CD14-positive monocyte (primary cell): ENCODE data around the gene TMEM237. TPM values are rescaled to one million over a fixed set of nuclear protein-coding genes. Genes with fewer than 3 reads are reported as not detected.

Source experiments
- DNase-seq, 3 donors: peaks; one replicate each; pipeline ENCODE4 v3.0.0-alpha.2; 2011 to 2022
- H2AFZ ChIP-seq: 2 replicates; pipeline ENCODE4 v1.6.0; 2012; ENCODE audit warnings: mild to moderate bottlenecking, low read depth, low read length, inconsistent platforms; ENCODE audit not compliant: insufficient read depth, poor library complexity, severe bottlenecking
- H3K27ac ChIP-seq, 2 donors: 1 replicate in 1 of 2; 2 replicates in 1 of 2; pipeline ENCODE4 v1.5.1; 2012 to 2013; ENCODE audit warnings: low read length in 2 of 2, control low read depth in 1 of 2, inconsistent platforms in 1 of 2, low read depth in 1 of 2, mild to moderate bottlenecking in 1 of 2
- H3K27me3 ChIP-seq, 2 donors: one replicate each; pipeline versions ENCODE4 v1.6.0 to v1.6.1; 2011 to 2013; ENCODE audit warnings: low read length in 2 of 2; ENCODE audit not compliant: control insufficient read depth in 2 of 2, insufficient read depth in 2 of 2
- H3K36me3 ChIP-seq, 2 donors: replicated peaks in 1 of 2; 1 replicate in 1 of 2; 2 replicates in 1 of 2; pipeline versions ENCODE4 v1.5.1 to v1.6.1; 2012 to 2013; ENCODE audit warnings: low read length in 2 of 2, control low read depth in 1 of 2, inconsistent platforms in 1 of 2, mild to moderate bottlenecking in 1 of 2; ENCODE audit not compliant: insufficient read depth in 2 of 2, control insufficient read depth in 1 of 2
- H3K4me1 ChIP-seq, 2 donors: 1 replicate in 1 of 2; 2 replicates in 1 of 2; pipeline versions ENCODE4 v1.5.1 to v1.6.1; 2012 to 2013; ENCODE audit warnings: low read length in 2 of 2, control low read depth in 1 of 2, inconsistent platforms in 1 of 2, mild to moderate bottlenecking in 1 of 2, moderate library complexity in 1 of 2; ENCODE audit not compliant: insufficient read depth in 2 of 2, control insufficient read depth in 1 of 2
- H3K4me2 ChIP-seq: replicated peaks from 2 replicates; pipeline ENCODE3; 2012; ENCODE audit warnings: low read length, moderate library complexity, mild to moderate bottlenecking; ENCODE audit not compliant: poor library complexity, severe bottlenecking; ENCODE audit errors: extremely low read depth
- H3K4me3 ChIP-seq, 3 experiments: fragments of 200-600 bp in 1 of 3; sonication (generic) in 1 of 3; replicated peaks in 1 of 3; 1 replicate in 2 of 3; 2 replicates in 1 of 3; pipeline ENCODE4 v1.5.1; 2011 to 2013; ENCODE audit warnings: low read length in 3 of 3, mild to moderate bottlenecking in 3 of 3, control low read depth in 2 of 3, low read depth in 2 of 3, inconsistent platforms in 1 of 3, moderate library complexity in 1 of 3
- H3K79me2 ChIP-seq: 2 replicates; pipeline ENCODE4 v1.6.0; 2012; ENCODE audit warnings: mild to moderate bottlenecking, control low read depth, inconsistent platforms, low read length, moderate library complexity; ENCODE audit not compliant: insufficient read depth
- H3K9ac ChIP-seq: 2 replicates; pipeline ENCODE4 v1.6.0; 2017; ENCODE audit warnings: low read length, mild to moderate bottlenecking; ENCODE audit not compliant: insufficient read depth, poor library complexity, severe bottlenecking
- H3K9me3 ChIP-seq, 2 donors: replicated peaks in 1 of 2; 1 replicate in 1 of 2; 2 replicates in 1 of 2; pipeline versions ENCODE4 v1.5.1 to v1.6.1; 2012 to 2013; ENCODE audit warnings: low read length in 2 of 2, control low read depth in 1 of 2; ENCODE audit not compliant: control insufficient read depth in 1 of 2, insufficient read depth in 1 of 2
- H4K20me1 ChIP-seq: 2 replicates; pipeline ENCODE4 v1.6.0; 2012; ENCODE audit warnings: mild to moderate bottlenecking, low read length, control low read depth, moderate library complexity; ENCODE audit not compliant: insufficient read depth
- H3K27ac Mint-ChIP-seq, 7 donors: one replicate each; pipeline ENCODE4 v1.8.0; 2020; ENCODE audit warnings: mild to moderate bottlenecking in 7 of 7, mixed read lengths in 7 of 7, moderate library complexity in 6 of 7, inconsistent platforms in 2 of 7
- H3K27me3 Mint-ChIP-seq, 3 donors: one replicate each; pipeline ENCODE4 v1.8.0; 2021 to 2022; ENCODE audit warnings: low read depth in 3 of 3, mild to moderate bottlenecking in 3 of 3, mixed read lengths in 3 of 3, moderate library complexity in 3 of 3, inconsistent platforms in 1 of 3
- H3K36me3 Mint-ChIP-seq, 2 donors: one replicate each; pipeline ENCODE4 v1.8.0; 2020; ENCODE audit warnings: mixed read lengths in 2 of 2, inconsistent platforms in 1 of 2, mild to moderate bottlenecking in 1 of 2
- H3K4me1 Mint-ChIP-seq: one replicate; pipeline ENCODE4 v1.8.0; 2020; ENCODE audit warnings: mild to moderate bottlenecking, mixed read lengths
- H3K4me3 Mint-ChIP-seq, 2 donors: one replicate each; pipeline ENCODE4 v1.8.0; 2020; ENCODE audit warnings: mild to moderate bottlenecking in 2 of 2, mixed read lengths in 2 of 2, moderate library complexity in 1 of 2
- H3K9me3 Mint-ChIP-seq, 7 donors: one replicate each; pipeline ENCODE4 v1.8.0; 2020 to 2022; ENCODE audit warnings: mixed read lengths in 7 of 7, mild to moderate bottlenecking in 6 of 7, moderate library complexity in 6 of 7, inconsistent platforms in 2 of 7
- WGBS: methylation state at CpG from one replicate; pipeline ENCODE4 v1.1.5; 2013; ENCODE audit warnings: missing lambda C conversion rate; ENCODE audit not compliant: insufficient coverage; 5-methylcytosine and 5-hydroxymethylcytosine counted together
- intact Hi-C, 2 donors: fragments of 100-400 bp; cut with micrococcal nuclease; formaldehyde crosslinking; loops; one replicate each; pipeline versions ENCODE4 v1.15.0 to v1.15.1; 2023
- polyA plus RNA-seq, 3 donors: library from polyadenylated mRNA; depleted of rRNA in 1 of 3; unstranded in 2 of 3; stranded (reverse) in 1 of 3; fragments of 300-500 nt in 2 of 3; fragments of >200 nt in 1 of 3; fragmentation: Illumina TruSeq in 2 of 3; gene quantifications; 1 replicate in 2 of 3; 2 replicates in 1 of 3; pipeline ENCODE4 v1.2.3, GENCODE V29; 2012 to 2021
- TF ChIP-seq, protein P1 (sequence below): fragments of 200-600 bp; IDR thresholded peaks from one replicate; pipeline ENCODE4 v1.8.0; 2022; ENCODE audit warnings: antibody characterized with exemption, mild to moderate bottlenecking

Gene TMEM237
- polyA plus RNA-seq, 3 donors, result 0.33 to 1.0 (median 0.53) TPM

DNA sequence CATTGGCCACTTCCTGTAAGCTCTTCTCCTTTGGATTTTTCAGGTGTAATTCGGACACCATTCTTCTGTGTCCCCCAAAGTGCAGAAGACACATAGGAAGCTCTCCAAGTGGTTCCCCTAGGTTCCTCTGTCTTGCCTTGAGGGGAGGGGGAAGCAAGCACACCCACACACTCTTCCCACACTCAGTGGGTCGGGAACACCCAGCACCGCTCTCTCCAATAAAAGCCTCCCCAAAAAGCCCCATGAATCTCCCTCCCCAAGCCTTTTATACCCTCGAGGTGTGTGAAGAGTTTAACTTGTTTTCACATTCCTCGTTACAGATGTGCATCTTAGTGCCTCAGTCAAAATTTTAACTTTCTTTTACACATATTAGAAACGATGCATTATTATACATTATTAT, 9.9 kb upstream of the TMEM237 start:
- H3K4me1 ChIP-seq, result no peaks in the 10 kb centered on the region
- H3K4me2 ChIP-seq, result no peak overlapping the region
- DNase-seq, result no peak
- Mint-ChIP-seq H3K27me3 (peaks cover 0 to 4% (median 0%) of the 10 kb centered on the region in 3 donors), H3K9me3 (no peaks in the 10 kb centered on the region), H3K36me3 (no peaks in the 10 kb centered on the region), H3K27ac (peak overlapping the region in 1 of 7 donors; percentile 59), H3K4me3 (no peak overlapping the region), H3K4me1 (peaks cover 16% of the 10 kb centered on the region)
- no CpG with 5 or more reads among the region's 6 CpGs for WGBS
- H3K27ac ChIP-seq, result no peak overlapping the region
- H3K4me3 ChIP-seq, result no peak overlapping the region
- no peaks in the 10 kb centered on the region for H3K79me2 ChIP-seq
- H3K27me3 ChIP-seq, result no peaks in the 10 kb centered on the region
- TF ChIP-seq, protein P1, sequence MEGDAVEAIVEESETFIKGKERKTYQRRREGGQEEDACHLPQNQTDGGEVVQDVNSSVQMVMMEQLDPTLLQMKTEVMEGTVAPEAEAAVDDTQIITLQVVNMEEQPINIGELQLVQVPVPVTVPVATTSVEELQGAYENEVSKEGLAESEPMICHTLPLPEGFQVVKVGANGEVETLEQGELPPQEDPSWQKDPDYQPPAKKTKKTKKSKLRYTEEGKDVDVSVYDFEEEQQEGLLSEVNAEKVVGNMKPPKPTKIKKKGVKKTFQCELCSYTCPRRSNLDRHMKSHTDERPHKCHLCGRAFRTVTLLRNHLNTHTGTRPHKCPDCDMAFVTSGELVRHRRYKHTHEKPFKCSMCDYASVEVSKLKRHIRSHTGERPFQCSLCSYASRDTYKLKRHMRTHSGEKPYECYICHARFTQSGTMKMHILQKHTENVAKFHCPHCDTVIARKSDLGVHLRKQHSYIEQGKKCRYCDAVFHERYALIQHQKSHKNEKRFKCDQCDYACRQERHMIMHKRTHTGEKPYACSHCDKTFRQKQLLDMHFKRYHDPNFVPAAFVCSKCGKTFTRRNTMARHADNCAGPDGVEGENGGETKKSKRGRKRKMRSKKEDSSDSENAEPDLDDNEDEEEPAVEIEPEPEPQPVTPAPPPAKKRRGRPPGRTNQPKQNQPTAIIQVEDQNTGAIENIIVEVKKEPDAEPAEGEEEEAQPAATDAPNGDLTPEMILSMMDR, result no peak
- no peaks in the 10 kb centered on the region for H3K36me3 ChIP-seq
- H4K20me1 ChIP-seq, result no peaks in the 10 kb centered on the region
- H3K9me3 ChIP-seq, result no peaks in the 10 kb centered on the region
- H3K9ac ChIP-seq, result no peak overlapping the region
- no peak overlapping the region for H2AFZ ChIP-seq
- intact Hi-C loops, result no loop called here

GRCh38 chr2:201649442-201649841, 6.1 kb upstream of the TMEM237 start:
- intact Hi-C loops, result loop anchor here in 1 of 2 donors (10.0 kb wide), 1 partner anchor 195 kb away; the partner anchor contains the start of genes STRADB and TRAK2
- no peaks in the 10 kb centered on the region for H3K4me1 ChIP-seq
- H3K36me3 ChIP-seq, result no peaks in the 10 kb centered on the region
- H3K4me3 ChIP-seq, result no peak overlapping the region
- Mint-ChIP-seq H3K27me3 (peaks cover 0 to 4% (median 0%) of the 10 kb centered on the region in 3 donors), H3K4me3 (no peak overlapping the region), H3K9me3 (no peaks in the 10 kb centered on the region), H3K4me1 (peaks cover 9% of the 10 kb centered on the region), H3K27ac (no peak overlapping the region), H3K36me3 (no peaks in the 10 kb centered on the region)
- H3K9ac ChIP-seq, result no peak overlapping the region
- H4K20me1 ChIP-seq, result no peaks in the 10 kb centered on the region
- H3K9me3 ChIP-seq, result no peaks in the 10 kb centered on the region
- H2AFZ ChIP-seq, result no peak overlapping the region
- TF ChIP-seq, protein P1, result no peak
- no peak overlapping the region for H3K4me2 ChIP-seq
- 100% methylated on average over 1 of the region's 2 CpGs for WGBS
- H3K79me2 ChIP-seq, result no peaks in the 10 kb centered on the region
- H3K27me3 ChIP-seq, result no peaks in the 10 kb centered on the region
- no peak for DNase-seq
- no peak overlapping the region for H3K27ac ChIP-seq
